Endothelial cell of umbilical vein (primary cell): ENCODE results near the gene PEAR1. TPM values are rescaled to one million over a fixed set of nuclear protein-coding genes. Genes with fewer than 3 reads are reported as not detected.
A peak's percentile ranks its signal among the peaks of the same experiment; 100 is the strongest.

Experiments used
- BruUV-seq: library from RNA; stranded (reverse); fragments of 400-500 nt; replicated peaks from 2 replicates; lab custom pipeline; 2021; lab: Mats Ljungman, UMichigan
- CTCF ChIA-PET: fragments of 300-600, 350-600 bp; sonication (Branson Sonifier 250); formaldehyde crosslinking; loops from one replicate; lab custom pipeline; 2021; ENCODE audit warnings: antibody characterized with exemption, inconsistent platforms; lab: Charles Lee
- POLR2A ChIA-PET: fragments of 300-600, 350-600 bp; sonication (Branson Sonifier 250); formaldehyde crosslinking; loops from one replicate; lab custom pipeline; 2021; ENCODE audit warnings: antibody characterized with exemption, inconsistent platforms; lab: Charles Lee
- DNase-seq: peaks from one replicate; pipeline ENCODE4 v3.0.0-alpha.2; 2011; ENCODE audit warnings: low read depth, low spot score
- FAIRE-seq: peaks from 2 replicates; lab custom pipeline; 2011; peaks lifted over from hg19 to GRCh38; lab: Jason Lieb, UNC
- H2AFZ ChIP-seq: 2 replicates; pipeline ENCODE4 v1.6.0; 2012; ENCODE audit warnings: low read depth, low read length, control low read depth, inconsistent platforms
- H3K27ac ChIP-seq: 2 replicates; pipeline ENCODE4 v1.5.1; 2011; ENCODE audit warnings: low read depth, mild to moderate bottlenecking, control low read depth, low read length, moderate library complexity; ENCODE audit not compliant: insufficient read depth
- H3K27me3 ChIP-seq, 2 experiments: 2 replicates each; pipeline versions ENCODE4 v1.6.0 to v1.6.1; 2011; ENCODE audit warnings: low read length in 2 of 2, mixed read lengths in 1 of 2; ENCODE audit not compliant: control insufficient read depth in 2 of 2, insufficient read depth in 2 of 2
- H3K36me3 ChIP-seq, 2 experiments: 2 replicates in 1 of 2; 3 replicates in 1 of 2; pipeline ENCODE4 v1.5.1; 2011; ENCODE audit warnings: low read length in 2 of 2, mild to moderate bottlenecking in 1 of 2, moderate library complexity in 1 of 2; ENCODE audit not compliant: control insufficient read depth in 2 of 2, insufficient read depth in 2 of 2; ENCODE audit errors: extremely low read depth in 1 of 2
- H3K4me1 ChIP-seq: 3 replicates; pipeline ENCODE4 v1.5.1; 2011; ENCODE audit warnings: mild to moderate bottlenecking, low read length; ENCODE audit not compliant: control insufficient read depth, insufficient read depth; ENCODE audit errors: extremely low read depth
- H3K4me2 ChIP-seq: 2 replicates; pipeline ENCODE4 v1.6.1; 2011; ENCODE audit warnings: low read length, control low read depth, mixed read lengths; ENCODE audit not compliant: insufficient read depth
- H3K4me3 ChIP-seq, 3 experiments: fragments of 200-600 bp in 1 of 3; sonication (generic), shearing (Covaris generic) in 1 of 3; replicated peaks in 1 of 3; 2 replicates each; pipeline ENCODE4 v1.5.1; 2011 to 2016; ENCODE audit warnings: control low read depth in 3 of 3, low read length in 3 of 3, mild to moderate bottlenecking in 2 of 3, inconsistent platforms in 1 of 3, low read depth in 1 of 3, moderate library complexity in 1 of 3; ENCODE audit not compliant: insufficient read depth in 1 of 3
- H3K79me2 ChIP-seq: 2 replicates; pipeline ENCODE4 v1.6.0; 2012; ENCODE audit warnings: low read length, inconsistent platforms; ENCODE audit not compliant: control insufficient read depth, insufficient read depth
- H3K9ac ChIP-seq: replicated peaks from 2 replicates; pipeline ENCODE3; 2011; ENCODE audit warnings: low read length, control low read depth; ENCODE audit not compliant: insufficient read depth; ENCODE audit errors: extremely low read depth
- H3K9me1 ChIP-seq: replicated peaks from 3 replicates; pipeline ENCODE4 v1.6.0; 2011; ENCODE audit warnings: mild to moderate bottlenecking, low read length; ENCODE audit not compliant: control insufficient read depth, insufficient read depth; ENCODE audit errors: extremely low read depth
- H3K9me3 ChIP-seq: replicated peaks from 2 replicates; pipeline ENCODE4 v1.5.1; 2012; ENCODE audit warnings: low read length, inconsistent platforms; ENCODE audit not compliant: control insufficient read depth, insufficient read depth
- H4K20me1 ChIP-seq: replicated peaks from 2 replicates; pipeline ENCODE3; 2011; ENCODE audit warnings: mild to moderate bottlenecking, low read length; ENCODE audit not compliant: control insufficient read depth, insufficient read depth; ENCODE audit errors: extremely low read depth
- CTCF ChIP-seq, 2 donors: IDR thresholded peaks; 1 replicate in 1 of 2; 2 replicates in 1 of 2; pipeline ENCODE4 v1.5.1; 2011; ENCODE audit warnings: low read length in 2 of 2, mild to moderate bottlenecking in 2 of 2, moderate library complexity in 2 of 2, control low read depth in 1 of 2, inconsistent platforms in 1 of 2, low read depth in 1 of 2; ENCODE audit not compliant: insufficient read depth in 1 of 2; ENCODE audit errors: extremely low read depth in 1 of 2
- EZH2 ChIP-seq: IDR thresholded peaks from 2 replicates; pipeline ENCODE4 v1.6.1; 2012; ENCODE audit warnings: borderline replicate concordance, low read depth, mild to moderate bottlenecking, moderate library complexity, low read length, inconsistent platforms; ENCODE audit not compliant: severe bottlenecking
- FOS ChIP-seq: IDR thresholded peaks from 2 replicates; pipeline ENCODE4 v1.6.1; 2011; ENCODE audit warnings: mild to moderate bottlenecking, low read length, moderate library complexity, borderline replicate concordance; ENCODE audit not compliant: insufficient read depth
- GATA2 ChIP-seq: IDR thresholded peaks from 2 replicates; pipeline ENCODE4 v1.7.0; 2011; ENCODE audit warnings: low read depth, mild to moderate bottlenecking, moderate library complexity, mixed read lengths, low read length; ENCODE audit not compliant: insufficient read length, insufficient read depth
- JUN ChIP-seq: IDR thresholded peaks from 2 replicates; pipeline ENCODE4 v1.6.1; 2011; ENCODE audit warnings: borderline replicate concordance, low read depth; ENCODE audit not compliant: insufficient read length, insufficient read depth
- MAX ChIP-seq: IDR thresholded peaks from 2 replicates; pipeline ENCODE4 v1.6.1; 2011; ENCODE audit not compliant: insufficient read depth, insufficient read length
- MYC ChIP-seq: IDR thresholded peaks from one replicate; pipeline ENCODE4 v1.6.1; 2011; ENCODE audit warnings: mild to moderate bottlenecking, low read depth, low read length
- POLR2A ChIP-seq: IDR thresholded peaks from 2 replicates; pipeline ENCODE4 v1.6.1; 2012; ENCODE audit warnings: low read depth, mild to moderate bottlenecking, control low read depth, low read length
- POLR2AphosphoS5 ChIP-seq: IDR thresholded peaks from 2 replicates; pipeline ENCODE4 v1.6.1; 2012; ENCODE audit warnings: low read depth, mild to moderate bottlenecking, control low read depth, low read length, moderate library complexity; ENCODE audit not compliant: insufficient read depth
- dilution Hi-C: fragments of 300-500 bp; cut with MboI; formaldehyde crosslinking; loops from one replicate; pipeline ENCODE4 v1.15.0; 2019; ENCODE audit warnings: low sequenced_read_pairs; ENCODE audit not compliant: extremely low pct_ligation_motif_present
- intact Hi-C: fragments of 100-400 bp; cut with micrococcal nuclease; formaldehyde crosslinking; loops from one replicate; pipeline ENCODE4 v1.10.0; 2022
- polyA plus RNA-seq, 4 experiments: library from polyadenylated mRNA; depleted of rRNA in 3 of 4; stranded (reverse) in 3 of 4; unstranded in 1 of 4; fragments of >200 nt; gene quantifications; 2 replicates each; pipeline versions ENCODE4 v1.2.1 to v1.2.3, GENCODE V29; 2011 to 2012; ENCODE audit warnings: missing spikeins in 1 of 4
- total RNA-seq: library from RNA; stranded (reverse); gene quantifications from 2 replicates; pipeline ENCODE4 v1.2.3, GENCODE V29; 2021

Gene PEAR1
- total and polyA plus RNA-seq, 2 donors (not counting 3 experiments of a cell fraction or from before 2014, with no cell fraction given), result 90.7 to 106 TPM

GRCh38 chr1:156899956-156900718 is 6.6 kb downstream of the PEAR1 start:
- Histone ChIP-seq H3K27ac (peak overlapping the region; percentile 95), H3K27me3 (no peaks in the 10 kb centered on the region), H3K9ac (peak overlapping the region; percentile 22), H3K79me2 (peaks cover 93% of the 10 kb centered on the region), H3K4me2 (no peak overlapping the region), H2AFZ (no peak overlapping the region), H3K9me1 (no peaks in the 10 kb centered on the region), H3K9me3 (no peaks in the 10 kb centered on the region), H3K4me1 (peaks cover 89% of the 10 kb centered on the region), H4K20me1 (no peaks in the 10 kb centered on the region), H3K36me3 (peaks cover 0 to 7% of the 10 kb centered on the region in 2 experiments), H3K4me3 (no peak overlapping the region)
- ChIA-PET CTCF (interaction anchor here (1.0 to 1.8 kb wide), 5 partner anchors 8 to 41 kb away, joined by 3 to 8 read pairs (median 5); no protein-coding TSS in a partner anchor), POLR2A (no interaction called here)
- TF ChIP-seq EZH2, result no peak
- no peak for TF ChIP-seq POLR2AphosphoS5
- TF ChIP-seq GATA2, result no peak
- TF ChIP-seq MYC, result no peak
- TF ChIP-seq POLR2A, result no peak
- TF ChIP-seq JUN, result no peak
- TF ChIP-seq MAX, result no peak
- TF ChIP-seq FOS, result no peak
- TF ChIP-seq CTCF (IDR thresholded peaks at IDR 0.05; ENCODE audit: extremely low read depth in 1 of 2, insufficient read depth in 1 of 2, low read depth in 1 of 2, low read length in 2 of 2), result no peak
- intact Hi-C loops, result loop anchor here (10.0 kb wide), 1 partner anchor 395 kb away; the partner anchor contains the start of gene MEF2D
- DNase-seq, result peak; percentile 57
- dilution Hi-C loops, result no loop called here
- FAIRE-seq, result peak; percentile 83
- no TSS peak for BruUV-seq
